GM12864 (cell line): ENCODE data around the gene RTN4R.

Experiments used
- DNase-seq: peaks from one replicate; pipeline ENCODE4 v3.0.0-alpha.2; 2011; ENCODE audit warnings: low read depth
- H3K4me3 ChIP-seq: 2 replicates; pipeline ENCODE4 v1.5.1; 2011; ENCODE audit warnings: mild to moderate bottlenecking, low read depth, low read length, control low read depth
- TF ChIP-seq, protein P1 (sequence below): IDR thresholded peaks from 2 replicates; pipeline ENCODE4 v1.5.1; 2011; ENCODE audit warnings: low read depth, mild to moderate bottlenecking, moderate library complexity, low read length, control low read depth, inconsistent platforms; ENCODE audit errors: missing control alignments

The RTN4R gene

DNA sequence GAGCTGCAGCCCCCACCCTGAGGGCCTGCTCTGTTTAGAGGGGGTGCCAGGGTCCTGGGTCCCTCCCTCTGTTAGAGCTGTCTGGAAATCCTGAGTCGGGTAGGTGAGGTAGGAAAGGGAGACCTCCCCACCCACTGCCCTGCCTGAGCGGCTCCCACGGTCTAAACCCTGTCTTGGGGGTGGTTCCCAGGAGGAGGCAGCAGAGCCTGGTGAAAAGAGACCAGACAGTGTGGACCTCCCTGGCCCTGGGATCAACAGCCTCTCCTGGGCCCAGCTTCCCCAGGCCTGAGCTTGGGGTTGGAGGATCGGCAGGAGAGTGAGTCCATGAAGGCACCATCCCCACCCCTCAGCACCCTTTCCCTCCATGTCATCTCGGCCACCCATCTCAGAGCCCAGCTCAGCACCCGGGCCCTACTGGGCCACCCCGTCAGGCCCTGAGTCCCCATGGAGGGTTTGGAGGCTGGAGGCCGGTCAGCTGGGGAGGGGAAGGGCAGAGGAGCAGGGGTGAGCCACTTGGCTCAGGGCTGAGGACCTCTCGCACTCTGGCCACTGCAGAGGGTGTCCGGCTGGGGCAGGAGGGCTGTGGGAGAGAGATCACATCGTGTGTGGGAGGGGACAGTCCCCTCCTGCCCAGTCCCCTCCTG, 37.2 kb downstream of the RTN4R start:
- TF ChIP-seq, protein P1, sequence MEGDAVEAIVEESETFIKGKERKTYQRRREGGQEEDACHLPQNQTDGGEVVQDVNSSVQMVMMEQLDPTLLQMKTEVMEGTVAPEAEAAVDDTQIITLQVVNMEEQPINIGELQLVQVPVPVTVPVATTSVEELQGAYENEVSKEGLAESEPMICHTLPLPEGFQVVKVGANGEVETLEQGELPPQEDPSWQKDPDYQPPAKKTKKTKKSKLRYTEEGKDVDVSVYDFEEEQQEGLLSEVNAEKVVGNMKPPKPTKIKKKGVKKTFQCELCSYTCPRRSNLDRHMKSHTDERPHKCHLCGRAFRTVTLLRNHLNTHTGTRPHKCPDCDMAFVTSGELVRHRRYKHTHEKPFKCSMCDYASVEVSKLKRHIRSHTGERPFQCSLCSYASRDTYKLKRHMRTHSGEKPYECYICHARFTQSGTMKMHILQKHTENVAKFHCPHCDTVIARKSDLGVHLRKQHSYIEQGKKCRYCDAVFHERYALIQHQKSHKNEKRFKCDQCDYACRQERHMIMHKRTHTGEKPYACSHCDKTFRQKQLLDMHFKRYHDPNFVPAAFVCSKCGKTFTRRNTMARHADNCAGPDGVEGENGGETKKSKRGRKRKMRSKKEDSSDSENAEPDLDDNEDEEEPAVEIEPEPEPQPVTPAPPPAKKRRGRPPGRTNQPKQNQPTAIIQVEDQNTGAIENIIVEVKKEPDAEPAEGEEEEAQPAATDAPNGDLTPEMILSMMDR, result no peak
- DNase-seq, result no peak
- H3K4me3 ChIP-seq, result no peak overlapping the region

DNA sequence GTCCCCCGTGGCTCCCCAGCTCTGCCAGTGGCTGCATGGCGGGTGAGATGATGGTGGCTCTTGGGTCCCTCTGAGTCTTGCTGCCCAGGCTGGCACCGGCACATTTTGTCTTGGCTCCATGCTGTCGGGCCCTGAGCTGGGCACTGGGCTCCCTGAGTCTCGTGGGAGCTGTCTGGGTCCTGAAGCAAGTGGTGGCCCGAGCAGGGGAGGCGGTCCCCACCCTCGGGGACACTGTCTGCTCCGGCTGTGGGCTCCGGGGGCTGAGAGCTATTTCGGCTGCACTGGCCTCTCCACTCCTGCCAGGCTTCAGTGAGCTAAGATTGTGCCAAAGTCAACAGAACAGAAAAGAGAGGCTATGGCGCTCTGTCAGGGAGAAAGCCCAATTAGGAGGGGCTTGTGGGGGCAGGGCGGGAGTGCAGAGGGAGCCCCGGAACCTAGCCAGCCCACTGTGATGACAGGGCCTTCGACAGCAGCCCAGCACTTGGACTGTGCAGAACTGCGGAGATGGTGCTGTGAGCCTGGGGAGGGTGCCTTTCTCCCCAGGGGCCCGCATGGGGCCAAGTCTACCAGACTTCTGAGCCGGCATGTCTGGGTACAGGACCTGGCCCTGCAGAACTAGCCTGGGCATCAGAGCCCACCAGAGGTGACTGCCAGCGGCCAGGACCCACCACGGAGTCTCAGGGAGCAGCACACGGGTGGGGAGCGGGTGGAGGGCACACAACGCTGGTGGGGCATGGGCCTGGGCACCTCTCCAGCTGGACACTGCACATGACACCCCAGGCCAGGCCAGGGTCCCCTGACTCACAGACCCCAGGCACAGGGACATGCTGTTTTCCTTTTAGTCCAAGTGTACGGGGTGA, 38.0 kb downstream of the RTN4R start:
- H3K4me3 ChIP-seq, result no peak overlapping the region
- TF ChIP-seq, protein P1, result no peak
- DNase-seq, result no peak

DNA sequence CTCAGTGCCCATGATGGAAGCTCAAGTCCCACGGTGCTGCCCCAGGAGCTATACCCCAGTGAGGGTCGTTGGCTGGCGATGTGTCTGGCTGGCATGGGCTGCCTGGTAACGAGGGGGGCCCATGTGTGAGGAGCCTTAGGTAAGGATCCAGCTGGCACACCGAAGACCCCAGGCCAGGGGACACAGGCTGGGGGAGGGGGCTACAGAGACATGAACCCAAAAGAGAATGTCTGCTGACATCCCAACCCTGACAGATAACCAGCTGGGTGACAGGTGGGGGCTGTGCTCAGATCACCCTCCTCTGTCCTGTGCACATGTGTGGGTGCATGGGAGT, 39.2 kb downstream of the RTN4R start:
- TF ChIP-seq, protein P1, result no peak
- H3K4me3 ChIP-seq, result no peak overlapping the region
- DNase-seq, result no peak

DNA sequence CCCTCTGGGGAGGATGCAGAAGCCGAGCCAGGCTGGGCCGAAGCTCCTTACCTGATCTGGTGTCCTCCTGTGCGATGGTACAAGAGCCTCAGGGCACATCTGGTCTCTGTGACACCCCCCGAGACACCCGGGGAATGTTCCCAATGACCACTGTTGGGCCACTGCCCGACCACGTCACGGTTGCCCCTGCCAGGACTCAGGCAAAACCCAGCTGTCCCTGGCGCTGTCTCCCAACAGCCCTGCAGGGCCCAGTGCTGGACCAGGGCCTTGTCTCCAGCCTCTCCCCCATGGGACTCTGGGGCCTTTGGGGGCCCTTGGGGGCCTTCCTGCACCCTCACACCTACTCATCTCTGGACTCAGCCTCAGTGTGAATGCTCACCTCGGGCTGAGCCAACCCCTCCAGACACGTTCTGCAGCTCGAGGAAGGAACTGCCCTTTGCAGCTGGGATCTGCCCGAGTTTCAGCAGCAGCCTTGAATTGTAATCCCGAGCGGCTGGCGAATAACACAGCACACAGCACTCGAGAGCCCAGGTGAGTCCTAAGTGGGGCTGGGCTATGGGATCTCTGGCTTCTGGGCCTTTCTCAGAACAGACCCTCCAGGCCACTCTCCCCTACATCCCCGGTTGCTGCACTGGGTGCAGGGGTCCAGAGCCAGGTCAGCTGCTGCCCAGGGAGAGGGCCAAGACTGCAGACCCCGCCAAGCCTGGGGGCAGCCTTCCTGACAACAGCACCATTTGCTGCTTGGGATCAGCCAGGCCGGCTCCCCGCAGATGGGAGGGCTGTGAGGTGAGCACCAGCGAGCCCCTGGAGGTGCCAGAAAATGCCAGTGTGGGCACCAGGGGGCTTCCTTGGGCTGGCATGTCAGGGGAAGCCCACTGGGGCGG, 39.8 kb downstream of the RTN4R start:
- DNase-seq, result no peak
- no peak overlapping the region for H3K4me3 ChIP-seq
- TF ChIP-seq, protein P1, result no peak

DNA sequence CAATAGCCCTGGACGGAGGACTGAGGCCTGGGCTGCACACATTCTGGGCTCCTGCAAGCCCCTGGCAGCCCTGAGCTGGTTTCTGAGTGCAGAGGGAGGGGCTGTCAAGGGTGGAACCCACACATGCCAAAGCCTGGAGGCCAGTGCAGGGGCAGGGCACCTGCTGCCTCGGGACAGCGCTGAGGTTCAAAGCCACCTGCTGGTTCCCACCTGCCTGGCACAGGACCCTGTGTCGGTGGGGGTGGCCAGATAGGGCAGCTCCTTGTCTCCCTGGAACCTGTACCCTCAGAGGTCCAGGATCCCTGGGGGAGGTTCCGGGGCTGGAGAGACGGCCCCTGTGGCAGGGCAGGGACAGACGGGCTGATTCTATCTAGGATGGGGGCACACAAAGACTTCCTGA, 40.8 kb downstream of the RTN4R start:
- H3K4me3 ChIP-seq, result no peak overlapping the region
- no peak for DNase-seq
- TF ChIP-seq, protein P1, result no peak

DNA sequence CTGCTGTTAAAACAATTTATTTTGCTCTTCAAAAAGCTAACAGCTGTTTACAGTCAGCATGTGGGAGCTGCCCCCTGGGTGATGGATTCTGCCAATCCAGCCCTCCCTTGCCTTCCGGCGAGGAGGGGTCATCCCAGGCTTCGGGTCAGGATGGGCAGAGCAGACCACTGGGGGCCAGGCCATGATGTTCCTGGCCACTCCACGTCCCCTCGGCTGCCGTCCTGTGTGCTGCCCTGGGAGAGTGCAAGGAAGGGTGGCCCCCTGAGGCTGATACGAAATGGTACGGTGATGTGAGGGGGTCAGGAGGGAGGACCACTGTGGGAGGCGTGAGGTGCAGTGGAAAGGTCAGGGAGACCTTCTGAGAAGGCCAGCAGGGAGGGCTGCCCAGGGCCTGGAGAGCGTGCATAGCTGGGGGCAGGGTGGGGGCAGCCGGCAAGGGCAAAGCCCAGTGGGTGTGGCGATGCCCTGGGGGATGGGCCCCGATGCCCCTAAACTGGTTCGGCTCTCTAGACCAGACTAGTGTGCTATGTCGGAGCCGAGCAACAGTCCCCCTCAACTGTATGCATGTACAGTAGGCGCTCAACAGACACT, 41.3 kb downstream of the RTN4R start:
- TF ChIP-seq, protein P1, result no peak
- no peak for DNase-seq
- no peak overlapping the region for H3K4me3 ChIP-seq
